Measurements from ENCODE around the gene TSPAN18. TPM values are rescaled to one million over a fixed set of nuclear protein-coding genes. Genes with fewer than 3 reads are reported as not detected.

The TSPAN18 gene
- total RNA-seq, 4 donors from 2014 or later: 31.1 to 74.6 (median 34.7) TPM

DNA sequence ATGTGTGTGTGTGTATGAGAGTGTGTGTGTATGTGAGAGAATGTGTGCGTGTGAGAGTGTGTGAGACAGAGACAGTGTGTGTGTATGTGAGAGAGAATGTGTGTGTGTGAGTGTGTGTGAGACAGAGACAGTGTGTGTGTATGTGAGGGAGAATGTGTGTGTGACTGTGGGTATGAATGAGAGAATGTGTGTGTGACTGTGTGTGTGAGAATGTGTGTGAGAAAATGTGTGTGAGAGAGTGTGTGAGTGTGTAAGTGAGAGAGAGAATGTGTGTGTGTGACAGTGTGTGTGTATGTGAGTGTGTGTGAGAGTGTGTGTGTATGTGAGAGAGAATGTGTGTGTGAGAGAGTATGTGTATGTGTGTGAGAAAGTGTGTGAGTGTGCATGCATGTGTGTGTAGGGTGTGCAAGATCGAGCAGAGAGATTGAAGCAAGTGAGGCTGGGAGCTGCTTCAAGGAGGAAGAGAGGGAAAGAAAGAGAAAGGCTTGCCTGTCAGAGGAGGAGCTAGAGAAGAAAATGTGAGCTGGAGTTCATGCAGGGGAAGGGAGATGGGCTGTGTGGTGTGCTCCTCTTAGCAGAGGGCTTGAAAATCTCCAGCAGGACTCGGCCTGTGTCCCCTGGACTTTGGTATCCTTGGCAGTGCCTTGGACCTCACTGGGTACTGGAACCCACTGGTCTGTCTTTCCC lies 251.7 kb downstream of the TSPAN18 start:
- TF ChIP-seq EP300 (IDR thresholded peaks at IDR 0.05) (no peak), POLR2AphosphoS5 (IDR thresholded peaks at IDR 0.05) (no peak), POLR2A (IDR thresholded peaks at IDR 0.05) (no peak)
- TF ChIP-seq, protein P1, sequence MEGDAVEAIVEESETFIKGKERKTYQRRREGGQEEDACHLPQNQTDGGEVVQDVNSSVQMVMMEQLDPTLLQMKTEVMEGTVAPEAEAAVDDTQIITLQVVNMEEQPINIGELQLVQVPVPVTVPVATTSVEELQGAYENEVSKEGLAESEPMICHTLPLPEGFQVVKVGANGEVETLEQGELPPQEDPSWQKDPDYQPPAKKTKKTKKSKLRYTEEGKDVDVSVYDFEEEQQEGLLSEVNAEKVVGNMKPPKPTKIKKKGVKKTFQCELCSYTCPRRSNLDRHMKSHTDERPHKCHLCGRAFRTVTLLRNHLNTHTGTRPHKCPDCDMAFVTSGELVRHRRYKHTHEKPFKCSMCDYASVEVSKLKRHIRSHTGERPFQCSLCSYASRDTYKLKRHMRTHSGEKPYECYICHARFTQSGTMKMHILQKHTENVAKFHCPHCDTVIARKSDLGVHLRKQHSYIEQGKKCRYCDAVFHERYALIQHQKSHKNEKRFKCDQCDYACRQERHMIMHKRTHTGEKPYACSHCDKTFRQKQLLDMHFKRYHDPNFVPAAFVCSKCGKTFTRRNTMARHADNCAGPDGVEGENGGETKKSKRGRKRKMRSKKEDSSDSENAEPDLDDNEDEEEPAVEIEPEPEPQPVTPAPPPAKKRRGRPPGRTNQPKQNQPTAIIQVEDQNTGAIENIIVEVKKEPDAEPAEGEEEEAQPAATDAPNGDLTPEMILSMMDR (IDR thresholded peaks at IDR 0.05): no peak
- Histone ChIP-seq H3K9me3 (no peaks in the 10 kb centered on the region), H3K27me3 (peaks cover 4% of the 10 kb centered on the region), H3K4me3 (no peak overlapping the region), H3K4me1 (peaks cover 0 to 11% (median 0%) of the 10 kb centered on the region in 3 donors), H3K27ac (no peak overlapping the region), H3K36me3 (no peaks in the 10 kb centered on the region)
- WGBS, 2 donors (ENCODE audit: low coverage in 1 of 2): 60 to 61% methylated on average over 2 to 3 of the region's 3 CpGs
- ATAC-seq: no peak

GRCh38 chr11:44978961-44979331 lies 252.2 kb downstream of the TSPAN18 start:
- no peaks in the 10 kb centered on the region for H3K36me3 ChIP-seq
- no peak for ATAC-seq
- H3K4me3 ChIP-seq: no peak overlapping the region
- TF ChIP-seq POLR2A (IDR thresholded peaks at IDR 0.05): no peak
- TF ChIP-seq, protein P1 (IDR thresholded peaks at IDR 0.05): no peak
- TF ChIP-seq POLR2AphosphoS5 (IDR thresholded peaks at IDR 0.05): no peak
- TF ChIP-seq EP300 (IDR thresholded peaks at IDR 0.05): no peak
- peaks cover 0 to 11% (median 0%) of the 10 kb centered on the region in 3 donors for H3K4me1 ChIP-seq
- H3K9me3 ChIP-seq: no peaks in the 10 kb centered on the region
- peaks cover 4% of the 10 kb centered on the region for H3K27me3 ChIP-seq
- H3K27ac ChIP-seq: peak overlapping the region in 1 of 4 donors; percentile 12
- 86% methylated on average over 1 of the region's 1 CpG; no CpG with 5 or more reads in 1 of the 2 donors for WGBS, 2 donors (ENCODE audit: low coverage in 1 of 2)

- H3K27ac ChIP-seq: no peak overlapping the region
- TF ChIP-seq EP300 (IDR thresholded peaks at IDR 0.05) (no peak), POLR2AphosphoS5 (IDR thresholded peaks at IDR 0.05) (no peak), POLR2A (IDR thresholded peaks at IDR 0.05) (no peak)
- TF ChIP-seq, protein P1 (IDR thresholded peaks at IDR 0.05): no peak
- peak; percentile 13 for ATAC-seq
- H3K36me3 ChIP-seq: no peaks in the 10 kb centered on the region
- H3K9me3 ChIP-seq: no peaks in the 10 kb centered on the region
- H3K4me3 ChIP-seq: no peak overlapping the region
- peaks cover 4% of the 10 kb centered on the region for H3K27me3 ChIP-seq
- H3K4me1 ChIP-seq: peaks cover 0 to 11% (median 0%) of the 10 kb centered on the region in 3 donors
- 78 to 90% methylated on average over 2 to 18 of the region's 24 CpGs for WGBS, 2 donors (ENCODE audit: low coverage in 1 of 2)
These were observed 253.0 kb downstream of the TSPAN18 start for GRCh38 chr11:44979543-44980399.

DNA sequence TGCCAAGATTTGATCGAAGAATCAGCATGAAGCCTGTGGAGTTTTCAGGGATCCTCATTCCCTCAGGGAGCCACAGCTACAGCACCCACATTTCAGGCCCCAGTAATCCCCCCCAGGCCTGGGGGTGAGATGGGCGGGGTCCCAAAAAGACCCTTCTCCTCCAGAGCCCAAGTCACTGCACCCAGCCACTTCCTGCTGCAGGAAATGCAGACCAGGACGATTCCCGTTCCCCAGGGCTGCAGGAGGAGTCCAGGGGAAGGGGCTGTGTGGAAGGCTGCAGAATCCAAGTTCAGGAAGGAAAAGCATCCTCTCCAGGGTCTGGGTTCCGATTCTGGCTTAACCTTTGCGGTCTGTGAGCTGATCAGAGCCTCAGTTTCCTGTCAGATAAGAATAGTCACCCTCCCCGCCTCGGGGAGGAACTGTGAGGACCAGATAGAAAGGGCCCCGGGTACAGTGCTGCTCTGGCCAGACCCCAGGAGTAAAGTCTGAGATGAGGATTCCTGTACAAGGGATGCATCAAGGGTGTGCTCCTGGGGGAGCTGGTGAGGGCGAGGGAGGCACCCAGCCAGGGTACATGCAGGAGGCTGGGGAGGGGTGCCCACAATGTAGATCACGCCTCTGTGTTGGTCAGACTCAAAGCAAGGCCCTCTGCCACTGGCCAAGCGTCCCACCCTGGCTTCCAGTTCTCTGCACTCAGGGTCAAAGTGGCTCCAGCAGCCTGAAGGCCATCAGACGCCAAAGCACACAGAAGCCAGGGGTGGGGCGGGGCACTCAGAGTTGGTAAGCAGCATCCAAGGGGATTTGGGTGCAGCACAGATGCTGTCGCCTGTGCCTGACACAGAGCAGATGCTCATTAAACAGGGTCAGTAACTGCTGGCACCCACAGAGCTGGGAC lies 254.0 kb downstream of the TSPAN18 start:
- Histone ChIP-seq H3K4me3 (no peak overlapping the region), H3K36me3 (no peaks in the 10 kb centered on the region), H3K4me1 (peaks cover 0 to 11% (median 0%) of the 10 kb centered on the region in 3 donors), H3K27me3 (peaks cover 4% of the 10 kb centered on the region), H3K9me3 (no peaks in the 10 kb centered on the region), H3K27ac (no peak overlapping the region)
- ATAC-seq: no peak
- 71 to 87% methylated on average over 3 to 6 of the region's 15 CpGs for WGBS, 2 donors (ENCODE audit: low coverage in 1 of 2)
- TF ChIP-seq EP300 (IDR thresholded peaks at IDR 0.05): no peak
- no peak for TF ChIP-seq POLR2A (IDR thresholded peaks at IDR 0.05)
- TF ChIP-seq, protein P1 (IDR thresholded peaks at IDR 0.05): no peak
- TF ChIP-seq POLR2AphosphoS5 (IDR thresholded peaks at IDR 0.05): no peak

Other genes with a start within 250 kb of the TSPAN18 start
- 10 to 100 TPM; 12.7 to 24.0 (median 19.1) TPM for gene CD82, start 161.3 kb upstream of the TSPAN18 start, total RNA-seq
- 100 to 1,000 TPM in 1 of 4 donors, 10 to 100 TPM in 3; 19.8 to 110 (median 40.8) TPM for gene TP53I11, start 223.9 kb downstream of the TSPAN18 start, total RNA-seq

Data from gastroesophageal sphincter (tissue), 4 donors.